Neural progenitor cell (in vitro differentiated cells): ENCODE data around the gene RSPH1. TPM values are rescaled to one million over a fixed set of nuclear protein-coding genes. Genes with fewer than 3 reads are reported as not detected.

Experiments
- DNase-seq: peaks from one replicate; pipeline ENCODE4 v3.0.0-alpha.2; 2016; ENCODE audit warnings: low spot score
- H2AFZ ChIP-seq: fragments of 200-600 bp; sonication (generic); replicated peaks from 2 replicates; pipeline ENCODE4 v1.6.1; 2016; ENCODE audit warnings: antibody characterized with exemption
- H3F3A ChIP-seq: fragments of 200-600 bp; sonication (generic); 2 replicates; pipeline ENCODE4 v1.6.1; 2016; ENCODE audit warnings: antibody characterized with exemption, low read depth
- H3K27ac ChIP-seq: fragments of 200-600 bp; sonication (generic); 2 replicates; pipeline ENCODE4 v1.5.1; 2016; ENCODE audit warnings: mild to moderate bottlenecking
- H3K27me3 ChIP-seq: fragments of 200-600 bp; sonication (generic); 2 replicates; pipeline ENCODE4 v1.6.1; 2016; ENCODE audit warnings: mild to moderate bottlenecking, moderate library complexity
- H3K36me3 ChIP-seq: fragments of 200-600 bp; sonication (generic); 2 replicates; pipeline ENCODE4 v1.5.1; 2016
- H3K4me1 ChIP-seq: fragments of 200-600 bp; sonication (generic); 2 replicates; pipeline ENCODE4 v1.6.1; 2016; ENCODE audit warnings: mixed run types
- H3K4me2 ChIP-seq: fragments of 200-600 bp; sonication (generic); 2 replicates; pipeline ENCODE4 v1.6.1; 2016
- H3K4me3 ChIP-seq: fragments of 200-600 bp; sonication (generic); 2 replicates; pipeline ENCODE4 v1.5.1; 2016
- H3K79me2 ChIP-seq: fragments of 200-600 bp; sonication (generic); 2 replicates; pipeline ENCODE4 v1.6.1; 2016; ENCODE audit warnings: low read depth
- H3K9ac ChIP-seq: fragments of 200-600 bp; sonication (generic); 2 replicates; pipeline ENCODE4 v1.6.1; 2016
- H3K9me3 ChIP-seq: fragments of 200-600 bp; sonication (generic); 2 replicates; pipeline ENCODE4 v1.5.1; 2016; ENCODE audit warnings: low read depth
- H4K20me1 ChIP-seq: fragments of 200-600 bp; sonication (generic); 2 replicates; pipeline ENCODE4 v1.6.1; 2016; ENCODE audit warnings: low read depth
- H3K27ac Mint-ChIP-seq: 3 replicates; pipeline ENCODE4 v1.8.0; 2021; ENCODE audit warnings: mixed read lengths
- H3K27me3 Mint-ChIP-seq: 2 replicates; pipeline ENCODE4 v1.8.0; 2022; ENCODE audit warnings: low read depth, mild to moderate bottlenecking, inconsistent platforms, moderate library complexity, mixed read lengths; ENCODE audit not compliant: insufficient read depth
- H3K36me3 Mint-ChIP-seq: 3 replicates; pipeline ENCODE4 v1.8.0; 2021; ENCODE audit warnings: mixed read lengths
- H3K4me1 Mint-ChIP-seq: 3 replicates; pipeline ENCODE4 v1.8.0; 2021; ENCODE audit warnings: mixed read lengths
- H3K4me3 Mint-ChIP-seq: 3 replicates; pipeline ENCODE4 v1.8.0; 2021; ENCODE audit warnings: mild to moderate bottlenecking, moderate library complexity, mixed read lengths
- H3K9me3 Mint-ChIP-seq: 3 replicates; pipeline ENCODE4 v1.8.0; 2020; ENCODE audit warnings: mixed read lengths
- CTCF ChIP-seq: fragments of 200-600 bp; sonication (generic); IDR thresholded peaks from 2 replicates; pipeline ENCODE4 v1.5.1; 2017; ENCODE audit warnings: antibody characterized with exemption, mild to moderate bottlenecking
- EZH2 ChIP-seq: fragments of 200-600 bp; sonication (generic); IDR thresholded peaks from 2 replicates; pipeline ENCODE4 v1.6.1; 2017; ENCODE audit warnings: antibody characterized with exemption, mild to moderate bottlenecking, moderate library complexity
- EZH2phosphoT487 ChIP-seq: fragments of 200-600 bp; sonication (generic); IDR thresholded peaks from 2 replicates; pipeline ENCODE4 v1.6.1; 2017; ENCODE audit warnings: antibody characterized with exemption
- total RNA-seq: library from RNA; depleted of rRNA; stranded (reverse); fragments of >200 nt; gene quantifications from 2 replicates; pipeline ENCODE4 v1.2.3, GENCODE V29; 2015; ENCODE audit warnings: low replicate concordance

Gene RSPH1
- total RNA-seq, 1 donor from 2014 or later: 0.04 TPM

GRCh38 chr21:42429856-42430255, 66.2 kb downstream of the RSPH1 start:
- Histone ChIP-seq H2AFZ (no peak overlapping the region), H4K20me1 (no peaks in the 10 kb centered on the region), H3K4me3 (no peak overlapping the region), H3K79me2 (no peaks in the 10 kb centered on the region), H3K4me2 (no peak overlapping the region), H3K9ac (no peak overlapping the region), H3K27ac (no peak overlapping the region), H3K4me1 (no peaks in the 10 kb centered on the region), H3K9me3 (no peaks in the 10 kb centered on the region), H3K36me3 (no peaks in the 10 kb centered on the region), H3F3A (no peaks in the 10 kb centered on the region), H3K27me3 (no peaks in the 10 kb centered on the region)
- TF ChIP-seq EZH2phosphoT487: no peak
- no peak for TF ChIP-seq CTCF
- TF ChIP-seq EZH2: no peak
- Mint-ChIP-seq H3K27me3 (peaks cover 11% of the 10 kb centered on the region), H3K9me3 (peaks cover 12% of the 10 kb centered on the region), H3K4me1 (no peaks in the 10 kb centered on the region), H3K27ac (no peak overlapping the region), H3K36me3 (no peaks in the 10 kb centered on the region), H3K4me3 (no peak overlapping the region)
- DNase-seq: peak; percentile 63

GRCh38 chr21:42429021-42429420, 67.0 kb downstream of the RSPH1 start:
- no peak for DNase-seq
- peaks cover 8% of the 10 kb centered on the region for H3K9me3 Mint-ChIP-seq
- H3F3A ChIP-seq: no peaks in the 10 kb centered on the region
- peaks cover 11% of the 10 kb centered on the region for H3K27me3 Mint-ChIP-seq
- no peaks in the 10 kb centered on the region for H3K4me1 ChIP-seq
- no peak overlapping the region for H3K27ac ChIP-seq
- no peaks in the 10 kb centered on the region for H3K36me3 ChIP-seq
- H4K20me1 ChIP-seq: no peaks in the 10 kb centered on the region
- no peak overlapping the region for H3K4me3 ChIP-seq
- TF ChIP-seq EZH2 (no peak), CTCF (no peak), EZH2phosphoT487 (no peak)
- H3K36me3 Mint-ChIP-seq: no peaks in the 10 kb centered on the region
- no peak overlapping the region for H2AFZ ChIP-seq
- no peaks in the 10 kb centered on the region for H3K79me2 ChIP-seq
- no peak overlapping the region for H3K27ac Mint-ChIP-seq
- H3K9ac ChIP-seq: no peak overlapping the region
- no peaks in the 10 kb centered on the region for H3K9me3 ChIP-seq
- H3K4me3 Mint-ChIP-seq: no peak overlapping the region
- H3K27me3 ChIP-seq: no peaks in the 10 kb centered on the region
- no peak overlapping the region for H3K4me2 ChIP-seq
- no peaks in the 10 kb centered on the region for H3K4me1 Mint-ChIP-seq

GRCh38 chr21:42427809-42428419, 68.1 kb downstream of the RSPH1 start:
- Mint-ChIP-seq H3K27ac (no peak overlapping the region), H3K9me3 (peaks cover 6% of the 10 kb centered on the region), H3K36me3 (no peaks in the 10 kb centered on the region), H3K27me3 (peaks cover 9% of the 10 kb centered on the region), H3K4me3 (no peak overlapping the region), H3K4me1 (no peaks in the 10 kb centered on the region)
- H3K27me3 ChIP-seq: no peaks in the 10 kb centered on the region
- no peaks in the 10 kb centered on the region for H3K79me2 ChIP-seq
- no peaks in the 10 kb centered on the region for H3K36me3 ChIP-seq
- no peaks in the 10 kb centered on the region for H3K9me3 ChIP-seq
- no peaks in the 10 kb centered on the region for H3K4me1 ChIP-seq
- H2AFZ ChIP-seq: no peak overlapping the region
- no peaks in the 10 kb centered on the region for H4K20me1 ChIP-seq
- DNase-seq: no peak
- H3K4me3 ChIP-seq: no peak overlapping the region
- H3F3A ChIP-seq: no peaks in the 10 kb centered on the region
- no peak overlapping the region for H3K4me2 ChIP-seq
- H3K27ac ChIP-seq: no peak overlapping the region
- H3K9ac ChIP-seq: no peak overlapping the region
- no peak for TF ChIP-seq CTCF
- no peak for TF ChIP-seq EZH2phosphoT487
- no peak for TF ChIP-seq EZH2
